ENCODE measurements around the gene CACNG1. TPM values are rescaled to one million over a fixed set of nuclear protein-coding genes. Genes with fewer than 3 reads are reported as not detected.

CACNG1 gene
- total and polyA plus RNA-seq, 8 donors: not detected

DNA sequence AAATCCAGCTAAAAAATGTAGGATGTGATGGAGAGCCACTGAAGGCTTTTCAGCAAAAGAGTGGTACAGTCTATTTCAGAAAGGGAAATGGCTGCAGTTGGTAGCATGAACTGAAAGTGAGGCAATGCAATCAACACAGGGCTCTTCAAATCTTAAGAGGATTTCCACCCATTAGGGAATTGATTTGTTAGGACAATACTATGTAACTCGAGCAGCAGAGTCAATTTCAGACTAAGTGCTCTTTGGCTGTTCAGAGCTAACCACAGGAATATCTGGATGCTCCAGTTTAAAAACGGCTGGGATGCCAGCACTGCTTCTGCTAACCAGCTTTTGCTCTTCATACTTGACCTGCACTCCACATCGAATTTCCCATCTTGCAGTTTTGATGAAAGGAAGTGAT, 24.6 kb downstream of the CACNG1 start:
- Histone ChIP-seq H3K4me1 (no peaks in the 10 kb centered on the region), H3K27ac (no peak overlapping the region), H3K9me3 (no peaks in the 10 kb centered on the region), H3K36me3 (peaks cover 0 to 5% of the 10 kb centered on the region in 2 donors), H3K27me3 (no peaks in the 10 kb centered on the region), H3K4me3 (no peak overlapping the region)
- intact Hi-C loops (cut with DNase I): no loop called here
- peak in 1 of 4 donors; percentile 6 for DNase-seq
- peak; percentile 60 for ATAC-seq
- TF ChIP-seq, protein P1, sequence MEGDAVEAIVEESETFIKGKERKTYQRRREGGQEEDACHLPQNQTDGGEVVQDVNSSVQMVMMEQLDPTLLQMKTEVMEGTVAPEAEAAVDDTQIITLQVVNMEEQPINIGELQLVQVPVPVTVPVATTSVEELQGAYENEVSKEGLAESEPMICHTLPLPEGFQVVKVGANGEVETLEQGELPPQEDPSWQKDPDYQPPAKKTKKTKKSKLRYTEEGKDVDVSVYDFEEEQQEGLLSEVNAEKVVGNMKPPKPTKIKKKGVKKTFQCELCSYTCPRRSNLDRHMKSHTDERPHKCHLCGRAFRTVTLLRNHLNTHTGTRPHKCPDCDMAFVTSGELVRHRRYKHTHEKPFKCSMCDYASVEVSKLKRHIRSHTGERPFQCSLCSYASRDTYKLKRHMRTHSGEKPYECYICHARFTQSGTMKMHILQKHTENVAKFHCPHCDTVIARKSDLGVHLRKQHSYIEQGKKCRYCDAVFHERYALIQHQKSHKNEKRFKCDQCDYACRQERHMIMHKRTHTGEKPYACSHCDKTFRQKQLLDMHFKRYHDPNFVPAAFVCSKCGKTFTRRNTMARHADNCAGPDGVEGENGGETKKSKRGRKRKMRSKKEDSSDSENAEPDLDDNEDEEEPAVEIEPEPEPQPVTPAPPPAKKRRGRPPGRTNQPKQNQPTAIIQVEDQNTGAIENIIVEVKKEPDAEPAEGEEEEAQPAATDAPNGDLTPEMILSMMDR (IDR thresholded peaks at IDR 0.05): no peak

DNA sequence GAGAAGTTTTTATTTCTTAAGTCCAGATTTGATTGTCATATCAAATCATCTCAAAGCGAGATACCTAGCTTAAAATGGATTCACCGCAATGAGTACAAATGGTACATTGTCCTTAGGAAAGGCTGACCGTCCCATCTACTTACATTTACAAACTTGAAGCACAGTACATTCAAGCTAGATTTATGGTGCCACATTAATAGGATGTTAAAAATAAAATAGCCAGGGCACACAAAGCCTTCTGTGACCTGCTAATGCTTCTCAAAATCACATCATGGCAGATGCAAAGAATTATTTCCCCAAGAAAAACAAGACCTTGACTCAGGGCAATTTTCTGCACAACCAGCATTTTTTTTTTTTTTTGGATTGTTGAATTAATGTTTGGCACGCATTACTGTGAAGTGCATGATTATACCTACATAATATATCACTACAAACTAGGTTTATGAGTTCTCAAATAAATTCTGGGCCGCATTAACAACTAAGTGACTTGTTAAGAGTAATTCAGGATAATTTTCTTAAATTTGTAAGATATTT, 25.3 kb downstream of the CACNG1 start:
- Histone ChIP-seq H3K27ac (no peak overlapping the region), H3K4me3 (no peak overlapping the region), H3K4me1 (no peaks in the 10 kb centered on the region), H3K27me3 (no peaks in the 10 kb centered on the region), H3K36me3 (peaks cover 0 to 6% of the 10 kb centered on the region in 2 donors), H3K9me3 (no peaks in the 10 kb centered on the region)
- ATAC-seq (no peak), DNase-seq (no peak)
- intact Hi-C loops (cut with DNase I): no loop called here
- TF ChIP-seq, protein P1 (IDR thresholded peaks at IDR 0.05): no peak

DNA sequence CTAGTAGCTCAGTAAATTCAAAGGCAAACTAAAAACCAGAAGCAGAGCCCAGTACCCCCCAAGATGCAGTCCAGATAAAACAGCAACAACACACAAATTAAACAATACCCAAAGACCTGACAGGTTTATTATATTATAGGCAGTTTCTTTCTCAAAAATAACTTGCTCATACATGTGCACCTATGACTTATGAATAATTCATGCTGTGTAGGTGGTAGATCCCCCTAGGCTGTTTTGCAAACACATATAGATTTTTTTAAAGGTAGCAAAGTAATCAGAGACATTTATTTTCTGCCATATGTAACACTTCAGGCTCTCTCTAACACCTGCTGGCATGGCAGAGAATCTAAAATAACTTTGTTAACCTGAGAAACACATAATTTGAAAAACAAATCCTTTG, 27.2 kb downstream of the CACNG1 start:
- ATAC-seq: no peak
- Histone ChIP-seq H3K27ac (no peak overlapping the region), H3K4me3 (no peak overlapping the region), H3K4me1 (no peaks in the 10 kb centered on the region), H3K9me3 (no peaks in the 10 kb centered on the region), H3K27me3 (no peaks in the 10 kb centered on the region), H3K36me3 (peaks cover 0 to 19% of the 10 kb centered on the region in 2 donors)
- no peak for DNase-seq
- TF ChIP-seq, protein P1 (IDR thresholded peaks at IDR 0.05): no peak
- intact Hi-C loops (cut with DNase I): no loop called here

DNA sequence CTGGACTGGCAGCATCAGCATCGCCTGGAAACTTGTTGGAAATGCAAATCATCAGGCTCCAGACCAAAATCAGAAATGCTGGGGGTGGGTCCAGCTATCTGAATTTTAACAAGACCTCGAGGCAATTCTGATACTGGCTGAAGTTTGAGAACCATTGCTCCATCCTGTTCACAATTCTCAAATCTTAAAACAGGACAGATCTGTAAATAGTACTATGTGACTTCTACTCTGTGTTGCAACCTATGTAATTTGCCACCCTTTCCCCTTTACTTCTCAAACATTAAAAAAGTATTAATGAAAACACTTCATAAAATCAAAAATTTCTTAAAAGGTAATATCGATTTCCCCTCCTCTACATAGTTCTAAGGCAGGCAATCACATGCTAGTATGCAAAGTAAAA, 28.5 kb downstream of the CACNG1 start:
- no peaks in the 10 kb centered on the region for H3K4me1 ChIP-seq
- ATAC-seq: no peak
- TF ChIP-seq, protein P1 (IDR thresholded peaks at IDR 0.05): no peak
- H3K27ac ChIP-seq: no peak overlapping the region
- DNase-seq: no peak
- intact Hi-C loops (cut with DNase I): no loop called here
- H3K27me3 ChIP-seq: no peaks in the 10 kb centered on the region
- no peaks in the 10 kb centered on the region for H3K9me3 ChIP-seq
- peaks cover 0 to 27% of the 10 kb centered on the region in 2 donors for H3K36me3 ChIP-seq
- no peak overlapping the region for H3K4me3 ChIP-seq

DNA sequence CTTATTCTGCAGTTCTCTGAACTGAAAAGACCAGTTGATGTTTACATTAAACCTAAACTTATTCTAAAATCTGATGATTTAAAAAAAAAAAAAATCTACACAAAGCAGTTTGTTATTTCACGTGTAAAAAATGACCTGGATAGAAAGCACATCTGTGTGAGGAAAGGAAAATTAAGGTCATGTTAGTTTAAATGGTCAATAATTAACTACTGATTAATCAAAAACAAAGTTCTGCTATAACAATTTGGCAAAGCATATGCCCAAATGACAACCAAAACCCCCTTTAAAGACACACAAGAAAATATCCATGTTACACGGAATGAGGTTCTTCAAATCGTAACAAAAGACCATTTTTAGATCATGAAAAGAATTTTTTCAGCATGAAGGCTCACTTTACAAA, 30.4 kb downstream of the CACNG1 start:
- Histone ChIP-seq H3K4me1 (no peaks in the 10 kb centered on the region), H3K27ac (no peak overlapping the region), H3K4me3 (no peak overlapping the region), H3K27me3 (no peaks in the 10 kb centered on the region), H3K36me3 (peaks cover 0 to 36% of the 10 kb centered on the region in 2 donors), H3K9me3 (no peaks in the 10 kb centered on the region)
- TF ChIP-seq, protein P1 (IDR thresholded peaks at IDR 0.05): no peak
- intact Hi-C loops (cut with DNase I): no loop called here
- DNase-seq: no peak
- ATAC-seq: no peak

Measured in left lung (tissue), 10 donors.